K562 (cell line): ENCODE data around the gene ZSCAN21. TPM values are rescaled to one million over a fixed set of nuclear protein-coding genes. Genes with fewer than 3 reads are reported as not detected.

Experiments used
- ATAC-seq: fragments of 200-7000 bp; cut with Tn5 transposase; 3 replicates; pipeline ENCODE4 v1.9.1; 2020; ENCODE audit warnings: moderate library complexity
- BruUV-seq: library from RNA; stranded (reverse); fragments of 400-500 nt; replicated peaks from 2 replicates; lab custom pipeline; 2021; lab: Mats Ljungman, UMichigan
- CTCF ChIA-PET: fragments of 300-600 bp; formaldehyde crosslinking; extraction: SDS; loops from one replicate; lab custom pipeline; 2021; ENCODE audit warnings: low intra/inter-chr PET ratio; lab: Yijun Ruan, JAX
- POLR2A ChIA-PET: fragments of 300-600, 350-650 bp; sonication (Branson Sonifier 250); formaldehyde crosslinking; extraction: SDS; loops from one replicate; lab custom pipeline; 2021; ENCODE audit warnings: antibody characterized with exemption, inconsistent platforms; lab: Yijun Ruan, JAX
- DNase-seq, 4 experiments: peaks; one replicate each; pipeline versions ENCODE4 v3.0.0 to v3.0.0-alpha.2; 2011 to 2018; ENCODE audit warnings: low spot score in 3 of 4, mixed read lengths in 3 of 4; ENCODE audit errors: extremely low read depth in 1 of 4
- FAIRE-seq: peaks from 2 replicates; lab custom pipeline; 2011; peaks lifted over from hg19 to GRCh38; lab: Jason Lieb, UNC
- H2AFZ ChIP-seq: 2 replicates; pipeline ENCODE4 v1.6.0; 2011; ENCODE audit warnings: low read depth, low read length, control low read depth, inconsistent platforms
- H3K27ac ChIP-seq: fragments of 200-600 bp; 3 replicates; pipeline ENCODE4 v1.8.0; 2011; ENCODE audit warnings: low read depth, mild to moderate bottlenecking, control low read depth, inconsistent platforms, low read length, moderate library complexity, mixed read lengths; ENCODE audit errors: extremely low read depth
- H3K27me3 ChIP-seq, 2 experiments: fragments of 300-600 bp in 1 of 2; 2 replicates in 1 of 2; 3 replicates in 1 of 2; pipeline versions ENCODE4 v1.6.0 to v1.8.0; 2011; ENCODE audit warnings: inconsistent platforms in 2 of 2, low read length in 2 of 2, mild to moderate bottlenecking in 1 of 2, mixed read lengths in 1 of 2, moderate library complexity in 1 of 2; ENCODE audit not compliant: control insufficient read depth in 2 of 2, insufficient read depth in 2 of 2
- H3K36me3 ChIP-seq: fragments of 300-600 bp; 3 replicates; pipeline ENCODE4 v1.8.0; 2011; ENCODE audit warnings: mild to moderate bottlenecking, low read length, inconsistent platforms; ENCODE audit not compliant: control insufficient read depth, insufficient read depth
- H3K4me1 ChIP-seq, 2 experiments: fragments of 200-600 bp in 1 of 2; replicated peaks in 1 of 2; 2 replicates in 1 of 2; 3 replicates in 1 of 2; pipeline versions ENCODE4 v1.5.1 to v1.8.0; 2011; ENCODE audit warnings: inconsistent platforms in 2 of 2, low read length in 2 of 2, mild to moderate bottlenecking in 1 of 2, mixed read lengths in 1 of 2, moderate library complexity in 1 of 2; ENCODE audit not compliant: control insufficient read depth in 2 of 2, insufficient read depth in 2 of 2
- H3K4me2 ChIP-seq: 2 replicates; pipeline ENCODE4 v1.6.1; 2011; ENCODE audit warnings: low read length, control low read depth, inconsistent platforms, mixed read lengths; ENCODE audit not compliant: insufficient read depth
- H3K4me3 ChIP-seq: fragments of 200-600 bp; sonication (generic), shearing (Covaris generic); 2 replicates; pipeline ENCODE4 v1.5.1; 2016; ENCODE audit warnings: control low read depth, inconsistent platforms
- H3K79me2 ChIP-seq: fragments of 200-600 bp; 3 replicates; pipeline ENCODE4 v1.8.0; 2011; ENCODE audit warnings: low read length, inconsistent platforms; ENCODE audit not compliant: control insufficient read depth, insufficient read depth
- H3K9ac ChIP-seq, 2 experiments: 2 replicates each; pipeline versions ENCODE4 v1.6.0 to v1.6.1; 2011; ENCODE audit warnings: low read depth in 2 of 2, low read length in 2 of 2, control low read depth in 1 of 2, inconsistent platforms in 1 of 2, mild to moderate bottlenecking in 1 of 2, mixed read lengths in 1 of 2; ENCODE audit not compliant: insufficient read depth in 1 of 2
- H3K9me1 ChIP-seq: one replicate; pipeline ENCODE4 v1.6.0; 2011; ENCODE audit warnings: inconsistent platforms, mild to moderate bottlenecking, low read length, moderate library complexity; ENCODE audit not compliant: control insufficient read depth, insufficient read depth
- H3K9me3 ChIP-seq: replicated peaks from 2 replicates; pipeline ENCODE4 v1.5.1; 2011; ENCODE audit warnings: low read depth, low read length, inconsistent platforms; ENCODE audit not compliant: control insufficient read depth, insufficient read depth
- H4K20me1 ChIP-seq: replicated peaks from 2 replicates; pipeline ENCODE4 v1.6.1; 2011; ENCODE audit warnings: low read length, inconsistent platforms, mixed read lengths; ENCODE audit not compliant: control insufficient read depth, insufficient read depth
- BRCA1 ChIP-seq, 2 experiments: fragments of 450-650 bp in 1 of 2; sonication (generic) in 1 of 2; formaldehyde crosslinking in 1 of 2; IDR thresholded peaks; 2 replicates each; pipeline versions ENCODE4 v1.5.0 to v1.6.1; 2017 to 2020; ENCODE audit warnings: mild to moderate bottlenecking in 1 of 2, missing genetic modification reagents in 1 of 2
- DDX20 ChIP-seq: fragments of 450-650 bp; IDR thresholded peaks from 2 replicates; pipeline ENCODE4 v1.6.1; 2016; ENCODE audit warnings: missing genetic modification characterization, low read depth, mild to moderate bottlenecking, missing compliant biosample characterization, moderate library complexity
- FOXJ3 ChIP-seq: sonication (generic); formaldehyde crosslinking; IDR thresholded peaks from 2 replicates; pipeline ENCODE4 v1.4.0; 2020; ENCODE audit warnings: mild to moderate bottlenecking, missing genetic modification reagents
- GABPB2 ChIP-seq: fragments of 250-450 bp; sonication (Bioruptor Pico); conservative IDR thresholded peaks from 2 replicates; pipeline ENCODE4 v1.5.1; 2021; ENCODE audit warnings: mild to moderate bottlenecking
- HNRNPLL ChIP-seq: fragments of 200-400 bp; formaldehyde crosslinking; IDR thresholded peaks from 2 replicates; pipeline ENCODE4 v1.6.1; 2017; ENCODE audit warnings: low read length, low read depth, mild to moderate bottlenecking; ENCODE audit not compliant: poor library complexity, severe bottlenecking
- JUND ChIP-seq, 2 experiments: IDR thresholded peaks; 2 replicates in 1 of 2; 3 replicates in 1 of 2; pipeline ENCODE4 v1.6.1; 2011; ENCODE audit warnings: borderline replicate concordance in 2 of 2, low read depth in 2 of 2, low read length in 2 of 2, improper control_type of control experiment in 1 of 2, missing biosample characterization in 1 of 2, missing genetic modification characterization in 1 of 2, missing genetic modification reagents in 1 of 2
- KDM1A ChIP-seq, 2 experiments: fragments of 450-650 bp; IDR thresholded peaks; 2 replicates each; pipeline ENCODE4 v1.6.1; 2016; ENCODE audit warnings: mild to moderate bottlenecking in 2 of 2
- MED1 ChIP-seq: sonication (generic); formaldehyde crosslinking; IDR thresholded peaks from 2 replicates; pipeline ENCODE4 v1.8.1; 2023; ENCODE audit warnings: missing genetic modification reagents, borderline replicate concordance
- NELFE ChIP-seq: IDR thresholded peaks from 2 replicates; pipeline ENCODE4 v1.6.1; 2011; ENCODE audit warnings: mild to moderate bottlenecking; ENCODE audit not compliant: insufficient read depth, insufficient read length
- NONO ChIP-seq, 2 experiments: fragments of 200-400 bp in 1 of 2; fragments of 450-650 bp in 1 of 2; formaldehyde crosslinking in 1 of 2; IDR thresholded peaks; 2 replicates each; pipeline ENCODE4 v1.6.1; 2017; ENCODE audit warnings: low read depth in 2 of 2, mild to moderate bottlenecking in 2 of 2, moderate library complexity in 2 of 2, low read length in 1 of 2
- STAT5A ChIP-seq: IDR thresholded peaks from 2 replicates; pipeline ENCODE4 v1.6.1; 2012; ENCODE audit warnings: low read length, inconsistent platforms, borderline replicate concordance
- ZKSCAN3 ChIP-seq: fragments of 250-450 bp; sonication (Bioruptor Pico); IDR thresholded peaks from 2 replicates; pipeline ENCODE4 v1.4.0; 2020
- ZNF253 ChIP-seq: fragments of 250-450 bp; sonication (Bioruptor Pico); conservative IDR thresholded peaks from 2 replicates; pipeline ENCODE4 v1.6.1; 2021; ENCODE audit warnings: mild to moderate bottlenecking
- WGBS: fragments of 100-300 bp; shearing (Covaris generic); methylation state at CpG from one replicate; pipeline ENCODE4 v1.1.6; 2016; ENCODE audit warnings: low coverage, mixed read lengths; ENCODE audit not compliant: insufficient coverage; ENCODE audit errors: missing lambda C conversion rate; 5-methylcytosine and 5-hydroxymethylcytosine counted together
- in situ Hi-C: fragments of 300-500 bp; cut with MboI; formaldehyde crosslinking; loops from 4 replicates; pipeline ENCODE4 v1.15.0; 2018; ENCODE audit warnings: inconsistent platforms, mixed read lengths
- intact Hi-C: fragments of 100-400 bp; cut with micrococcal nuclease; formaldehyde crosslinking; loops from 2 replicates; pipeline ENCODE4 v1.14.2; 2022
- polyA plus RNA-seq, 8 experiments: library from polyadenylated mRNA; depleted of rRNA in 4 of 8; stranded (reverse) in 5 of 8; unstranded in 3 of 8; fragments of >200 nt; fragmentation: Nextera tagmentation in 2 of 8; fragmentation: Illumina TruSeq in 1 of 8; extraction: Ambion mirVana in 2 of 8; extraction: Trizol in 1 of 8; gene quantifications; 2 replicates each; pipeline versions ENCODE4 v1.2.1 to v1.2.3, GENCODE V29; 2011 to 2014; ENCODE audit warnings: inconsistent platforms in 1 of 8, missing spikeins in 1 of 8
- total RNA-seq, 7 experiments: library from RNA; depleted of rRNA in 6 of 7; stranded (reverse); fragments of >200 nt in 6 of 7; fragmentation: Illumina TruSeq in 2 of 7; extraction: Trizol in 2 of 7; gene quantifications; 2 replicates each; pipeline versions ENCODE4 v1.2.1 to v1.2.3, GENCODE V29; 2011 to 2021; ENCODE audit warnings: low replicate concordance in 1 of 7
- TF ChIP-seq, protein P1 (sequence below): sonication (generic); formaldehyde crosslinking; IDR thresholded peaks from 2 replicates; pipeline ENCODE4 v1.9.0; 2022; ENCODE audit warnings: mild to moderate bottlenecking, missing genetic modification reagents
- TF ChIP-seq, protein P2 (sequence below): fragments of 250-450 bp; sonication (Bioruptor Pico); IDR thresholded peaks from 2 replicates; pipeline ENCODE4 v1.4.0; 2020

ZSCAN21 gene
- total and polyA plus RNA-seq, 9 of the 15 experiments (the other 6 are each of a cell fraction or from before 2014, with no cell fraction given) = 5.9 to 15.5 (median 13.2) TPM

DNA sequence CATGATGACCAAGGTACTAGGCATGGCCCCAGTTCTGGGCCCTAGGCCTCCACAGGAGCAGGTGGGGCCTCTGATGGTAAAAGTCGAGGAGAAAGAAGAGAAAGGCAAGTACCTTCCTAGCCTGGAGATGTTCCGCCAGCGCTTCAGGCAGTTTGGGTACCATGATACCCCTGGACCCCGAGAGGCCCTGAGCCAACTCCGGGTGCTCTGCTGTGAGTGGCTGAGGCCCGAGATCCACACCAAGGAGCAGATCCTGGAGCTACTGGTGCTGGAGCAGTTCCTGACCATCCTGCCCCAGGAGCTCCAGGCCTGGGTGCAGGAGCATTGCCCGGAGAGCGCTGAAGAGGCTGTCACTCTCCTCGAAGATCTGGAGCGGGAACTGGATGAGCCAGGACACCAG, 7.4 kb downstream of the ZSCAN21 start (continued):
- TF ChIP-seq JUND (IDR thresholded peaks at IDR 0.05; ENCODE audit: borderline replicate concordance, low read depth, low read length) (no peak), JUND (tag; IDR thresholded peaks at IDR 0.05; ENCODE audit: borderline replicate concordance, low read depth, low read length) (no peak), KDM1A (IDR thresholded peaks at IDR 0.05) (no peak), GABPB2 (no peak), FOXJ3 (CRISPR knock-in tag) (no peak), NONO (IDR thresholded peaks at IDR 0.05; ENCODE audit: low read depth in 2 of 2, low read length in 1 of 2) (no peak)
- TF ChIP-seq, all 486 proteins: peak for 0

DNA sequence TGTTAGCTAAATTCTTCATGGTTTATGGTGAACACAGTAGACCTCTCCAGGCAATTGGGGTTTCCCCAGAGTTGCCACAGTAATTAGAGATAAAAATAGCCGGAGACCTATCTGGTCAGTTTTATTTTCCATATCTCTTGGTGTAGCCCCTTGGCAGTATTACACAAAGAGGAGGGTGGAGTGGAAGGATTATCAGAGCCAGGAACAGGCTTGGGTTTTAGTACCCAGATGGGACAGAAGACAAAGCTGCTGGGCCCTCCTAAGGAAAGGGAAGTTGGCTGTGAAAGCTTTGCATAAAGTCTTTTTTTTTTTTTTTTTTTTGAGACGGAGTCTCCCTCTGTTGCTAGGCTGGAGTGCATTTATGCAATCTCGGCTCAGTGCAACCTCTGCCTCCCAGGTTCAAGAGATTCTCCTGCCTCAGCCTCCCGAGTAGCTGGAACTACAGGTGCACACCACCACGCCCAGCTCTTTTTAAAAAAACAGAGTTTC, 9.7 kb downstream of the ZSCAN21 start:
- no peaks in the 10 kb centered on the region for H3K9me3 ChIP-seq
- intact Hi-C loops = no loop called here
- ATAC-seq = no peak
- in situ Hi-C loops = no loop called here
- no peak overlapping the region for H3K9ac ChIP-seq
- FAIRE-seq = no peak
- peaks cover 5 to 10% of the 10 kb centered on the region in 2 experiments; a peak in 3 of 5 replicates for H3K4me1 ChIP-seq
- no TSS peak for BruUV-seq
- H3K27ac ChIP-seq = no peak overlapping the region
- no peaks in the 10 kb centered on the region for H3K27me3 ChIP-seq
- no peak overlapping the region for H3K4me3 ChIP-seq
- peaks cover 56% of the 10 kb centered on the region for H3K36me3 ChIP-seq
- no peaks in the 10 kb centered on the region for H3K79me2 ChIP-seq
- no peak for DNase-seq
- ChIA-PET CTCF (interaction anchor here (0.6 kb wide), 1 partner anchor 23 kb away, joined by 3 read pairs; no protein-coding TSS in a partner anchor), POLR2A (interaction anchor here (0.7 to 1.9 kb wide), 3 partner anchors 10 to 73 kb away, joined by 3 to 8 read pairs (median 4); partner anchors contain the start of gene ZSCAN21)
- H3K4me2 ChIP-seq = no peak overlapping the region
- no peak overlapping the region for H2AFZ ChIP-seq
- H3K9me1 ChIP-seq = no peaks in the 10 kb centered on the region
- no peaks in the 10 kb centered on the region for H4K20me1 ChIP-seq
- 78% methylated on average over 4 of the region's 5 CpGs for WGBS
- TF ChIP-seq, protein P1, sequence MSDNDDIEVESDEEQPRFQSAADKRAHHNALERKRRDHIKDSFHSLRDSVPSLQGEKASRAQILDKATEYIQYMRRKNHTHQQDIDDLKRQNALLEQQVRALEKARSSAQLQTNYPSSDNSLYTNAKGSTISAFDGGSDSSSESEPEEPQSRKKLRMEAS (CRISPR knock-in tag) = no peak
- no peak for TF ChIP-seq MED1
- no peak for TF ChIP-seq HNRNPLL
- TF ChIP-seq STAT5A = no peak
- TF ChIP-seq, protein P2, sequence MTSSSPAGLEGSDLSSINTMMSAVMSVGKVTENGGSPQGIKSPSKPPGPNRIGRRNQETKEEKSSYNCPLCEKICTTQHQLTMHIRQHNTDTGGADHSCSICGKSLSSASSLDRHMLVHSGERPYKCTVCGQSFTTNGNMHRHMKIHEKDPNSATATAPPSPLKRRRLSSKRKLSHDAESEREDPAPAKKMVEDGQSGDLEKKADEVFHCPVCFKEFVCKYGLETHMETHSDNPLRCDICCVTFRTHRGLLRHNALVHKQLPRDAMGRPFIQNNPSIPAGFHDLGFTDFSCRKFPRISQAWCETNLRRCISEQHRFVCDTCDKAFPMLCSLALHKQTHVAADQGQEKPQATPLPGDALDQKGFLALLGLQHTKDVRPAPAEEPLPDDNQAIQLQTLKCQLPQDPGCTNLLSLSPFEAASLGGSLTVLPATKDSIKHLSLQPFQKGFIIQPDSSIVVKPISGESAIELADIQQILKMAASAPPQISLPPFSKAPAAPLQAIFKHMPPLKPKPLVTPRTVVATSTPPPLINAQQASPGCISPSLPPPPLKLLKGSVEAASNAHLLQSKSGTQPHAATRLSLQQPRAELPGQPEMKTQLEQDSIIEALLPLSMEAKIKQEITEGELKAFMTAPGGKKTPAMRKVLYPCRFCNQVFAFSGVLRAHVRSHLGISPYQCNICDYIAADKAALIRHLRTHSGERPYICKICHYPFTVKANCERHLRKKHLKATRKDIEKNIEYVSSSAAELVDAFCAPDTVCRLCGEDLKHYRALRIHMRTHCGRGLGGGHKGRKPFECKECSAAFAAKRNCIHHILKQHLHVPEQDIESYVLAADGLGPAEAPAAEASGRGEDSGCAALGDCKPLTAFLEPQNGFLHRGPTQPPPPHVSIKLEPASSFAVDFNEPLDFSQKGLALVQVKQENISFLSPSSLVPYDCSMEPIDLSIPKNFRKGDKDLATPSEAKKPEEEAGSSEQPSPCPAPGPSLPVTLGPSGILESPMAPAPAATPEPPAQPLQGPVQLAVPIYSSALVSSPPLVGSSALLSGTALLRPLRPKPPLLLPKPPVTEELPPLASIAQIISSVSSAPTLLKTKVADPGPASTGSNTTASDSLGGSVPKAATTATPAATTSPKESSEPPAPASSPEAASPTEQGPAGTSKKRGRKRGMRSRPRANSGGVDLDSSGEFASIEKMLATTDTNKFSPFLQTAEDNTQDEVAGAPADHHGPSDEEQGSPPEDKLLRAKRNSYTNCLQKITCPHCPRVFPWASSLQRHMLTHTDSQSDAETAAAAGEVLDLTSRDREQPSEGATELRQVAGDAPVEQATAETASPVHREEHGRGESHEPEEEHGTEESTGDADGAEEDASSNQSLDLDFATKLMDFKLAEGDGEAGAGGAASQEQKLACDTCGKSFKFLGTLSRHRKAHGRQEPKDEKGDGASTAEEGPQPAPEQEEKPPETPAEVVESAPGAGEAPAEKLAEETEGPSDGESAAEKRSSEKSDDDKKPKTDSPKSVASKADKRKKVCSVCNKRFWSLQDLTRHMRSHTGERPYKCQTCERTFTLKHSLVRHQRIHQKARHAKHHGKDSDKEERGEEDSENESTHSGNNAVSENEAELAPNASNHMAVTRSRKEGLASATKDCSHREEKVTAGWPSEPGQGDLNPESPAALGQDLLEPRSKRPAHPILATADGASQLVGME (CRISPR knock-in tag) = no peak
- TF ChIP-seq BRCA1 (IDR thresholded peaks at IDR 0.05) = no peak
- TF ChIP-seq BRCA1 (CRISPR knock-in tag; IDR thresholded peaks at IDR 0.05) = no peak
- no peak for TF ChIP-seq NELFE
- TF ChIP-seq ZNF253 (CRISPR knock-in tag) = no peak
- TF ChIP-seq DDX20 = no peak
- TF ChIP-seq ZKSCAN3 (CRISPR knock-in tag) = no peak
